WI38 (cell line): Measurements from ENCODE around the gene MPPED1.

Source experiments
- H3K4me3 ChIP-seq: 2 replicates; pipeline ENCODE4 v1.5.1; 2011; ENCODE audit warnings: low read depth, mild to moderate bottlenecking, control low read depth, low read length
- CTCF ChIP-seq: IDR thresholded peaks from 2 replicates; pipeline ENCODE4 v1.5.1; 2012; ENCODE audit warnings: low read depth, mild to moderate bottlenecking, control low read depth, low read length

MPPED1 gene

GRCh38 chr22:43433451-43434274 is 21.8 kb downstream of the MPPED1 start:
- no peak overlapping the region for H3K4me3 ChIP-seq
- TF ChIP-seq CTCF: no peak

GRCh38 chr22:43434275-43434927 is 22.6 kb downstream of the MPPED1 start:
- no peak overlapping the region for H3K4me3 ChIP-seq
- TF ChIP-seq CTCF: no peak

DNA sequence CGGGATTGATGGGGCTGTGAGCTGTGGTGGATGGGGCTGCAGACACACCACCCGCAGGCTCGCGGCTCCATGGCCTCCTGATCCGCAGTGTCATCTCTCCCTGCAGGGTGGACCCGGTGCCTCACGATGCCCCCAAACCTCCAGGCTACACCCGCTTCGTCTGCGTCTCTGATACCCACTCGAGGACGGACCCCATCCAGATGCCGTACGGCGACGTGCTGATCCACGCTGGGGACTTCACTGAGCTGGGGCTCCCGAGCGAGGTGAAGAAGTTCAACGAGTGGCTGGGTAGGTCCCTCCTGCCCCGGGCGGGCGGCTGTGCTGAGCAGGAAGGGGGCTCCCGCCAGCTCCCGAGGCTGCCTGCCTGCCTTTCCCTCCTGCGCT is 23.1 kb downstream of the MPPED1 start:
- no peak for TF ChIP-seq CTCF

DNA sequence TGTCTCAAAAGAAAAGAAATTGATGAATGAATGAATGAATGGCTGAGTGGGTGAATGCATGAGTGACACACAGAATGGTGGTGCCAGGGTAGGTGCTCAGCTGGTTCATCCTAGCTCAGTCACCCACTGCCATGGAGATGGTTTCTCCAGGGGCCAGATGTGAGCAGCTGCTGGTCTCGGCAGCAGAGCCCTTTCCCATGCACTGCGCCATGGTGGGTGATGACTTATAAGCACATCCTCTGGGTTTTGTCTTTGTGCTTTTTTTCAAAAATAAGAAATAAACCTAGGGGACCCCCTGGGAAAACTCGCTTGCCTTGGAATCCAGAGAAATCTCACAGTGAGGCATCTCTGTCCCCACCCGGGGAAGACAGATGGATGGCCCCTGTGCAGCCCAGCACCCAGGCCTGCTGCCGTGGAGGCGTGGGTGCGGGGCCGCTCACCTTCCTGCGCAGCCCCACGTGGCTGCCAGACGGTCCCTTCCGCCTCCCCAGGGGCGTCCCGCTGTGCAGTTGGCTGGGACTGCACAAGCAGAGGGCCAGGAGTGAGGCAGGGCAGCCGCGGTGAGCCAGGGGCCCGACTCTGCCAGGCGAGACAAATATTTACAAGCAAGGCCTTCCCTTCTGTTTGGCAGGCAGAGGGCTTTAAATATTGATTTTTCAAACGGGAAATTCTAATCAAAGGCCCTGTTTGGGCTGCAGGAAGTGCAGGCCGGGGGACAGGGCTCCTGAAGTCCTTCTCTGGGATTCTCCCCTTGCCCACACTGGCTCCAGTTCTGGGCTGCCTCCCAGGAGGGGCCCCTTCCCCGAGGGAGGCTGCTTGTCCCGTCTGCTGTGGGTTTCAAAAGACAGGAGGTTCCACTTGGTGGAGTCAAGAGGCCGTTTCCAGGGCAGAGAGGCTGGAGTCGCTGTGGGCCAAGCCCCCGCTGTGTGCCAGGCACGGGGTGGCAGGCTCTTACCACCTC is 24.3 kb downstream of the MPPED1 start:
- TF ChIP-seq CTCF: no peak
- no peak overlapping the region for H3K4me3 ChIP-seq

More for the DNA sequence above, 23.1 kb downstream of the MPPED1 start:
- no peak overlapping the region for H3K4me3 ChIP-seq

- TF ChIP-seq CTCF: no peak
- no peak overlapping the region for H3K4me3 ChIP-seq
These were observed 25.1 kb downstream of the MPPED1 start for GRCh38 chr22:43436868-43437267.

- TF ChIP-seq CTCF: no peak
- H3K4me3 ChIP-seq: no peak overlapping the region
These were observed 26.2 kb downstream of the MPPED1 start for GRCh38 chr22:43437871-43438475.
